Activated CD4-positive, CD25-positive, alpha-beta regulatory T cell treated with anti-CD3 and anti-CD28 coated beads, Interleukin-2, amount 50 U/mL, for 24 hours (primary cell): ENCODE data around the gene CLDN11.

Experiments used
- ATAC-seq, 2 donors: fragments of 150-1000 bp; cut with Tn5 transposase; one replicate each; pipeline ENCODE4 v1.10.0; 2021; ENCODE audit warnings: mild to moderate bottlenecking in 1 of 2, moderate library complexity in 1 of 2

CLDN11 gene

DNA sequence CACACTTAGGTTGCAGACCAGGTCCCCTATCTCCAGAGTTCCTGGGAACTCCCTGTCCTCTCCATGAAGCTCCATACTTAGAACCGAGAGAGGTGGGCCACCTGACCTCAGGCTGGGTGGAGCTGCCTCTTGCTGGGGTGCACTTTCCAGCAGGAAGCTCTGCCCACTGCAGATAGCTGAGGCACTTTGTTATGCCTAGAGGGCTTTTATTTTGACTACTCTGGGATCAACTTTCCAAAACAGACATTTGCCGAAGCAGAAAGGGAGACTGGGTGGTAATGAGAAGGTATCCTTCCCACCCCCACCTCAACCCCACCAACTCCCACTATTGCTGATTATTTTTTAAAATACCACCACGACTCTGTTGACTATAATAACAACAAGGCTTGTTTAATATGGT lies 54.7 kb downstream of the CLDN11 start:
- no peak for ATAC-seq

DNA sequence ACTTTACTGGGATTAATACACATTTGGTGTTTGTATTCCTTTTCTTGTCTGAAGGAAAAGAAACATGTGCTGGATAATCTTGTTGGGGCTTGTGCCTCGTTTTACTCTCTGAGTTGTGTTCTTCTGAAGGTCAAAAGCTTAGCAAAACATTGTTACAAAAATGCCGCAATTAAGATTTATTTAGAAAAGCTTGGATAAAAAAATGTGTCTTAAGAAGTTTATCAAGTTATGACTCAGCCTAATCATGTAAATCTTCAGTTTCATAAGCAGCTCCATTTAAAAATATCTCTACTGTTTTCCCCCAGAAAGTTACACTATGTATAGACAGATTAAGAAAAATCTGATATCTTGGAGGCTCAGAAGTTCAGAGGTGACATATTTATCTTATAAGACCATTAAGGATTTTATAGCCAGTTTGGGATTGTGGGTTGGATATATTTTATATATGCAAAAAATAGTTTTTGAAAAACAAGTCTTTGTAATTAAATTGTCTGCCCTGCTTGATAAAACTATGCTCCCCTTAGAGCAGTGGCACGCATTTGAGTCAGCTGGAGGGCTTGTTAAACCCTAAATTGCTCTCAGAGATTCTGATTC lies 56.5 kb downstream of the CLDN11 start:
- no peak for ATAC-seq

DNA sequence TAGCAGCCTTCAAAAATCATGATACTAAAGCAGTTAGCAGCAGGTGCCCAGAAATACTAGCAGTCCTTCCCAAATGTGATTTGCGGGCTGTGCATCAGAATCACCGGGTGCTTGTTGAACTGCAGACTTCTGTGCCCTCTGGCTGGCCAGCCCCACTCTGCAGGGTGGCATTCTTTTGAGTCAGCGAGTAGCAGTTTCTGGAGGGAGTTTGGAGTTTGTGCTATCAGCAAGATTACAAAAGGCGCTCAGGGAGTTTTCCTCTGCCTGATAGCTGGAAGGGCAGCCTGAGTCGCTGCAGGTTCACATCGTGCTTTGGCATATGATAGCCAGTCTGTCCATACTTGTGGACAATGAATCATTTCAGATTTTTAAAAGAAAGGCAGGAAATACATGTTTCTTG lies 57.6 kb downstream of the CLDN11 start:
- no peak for ATAC-seq

DNA sequence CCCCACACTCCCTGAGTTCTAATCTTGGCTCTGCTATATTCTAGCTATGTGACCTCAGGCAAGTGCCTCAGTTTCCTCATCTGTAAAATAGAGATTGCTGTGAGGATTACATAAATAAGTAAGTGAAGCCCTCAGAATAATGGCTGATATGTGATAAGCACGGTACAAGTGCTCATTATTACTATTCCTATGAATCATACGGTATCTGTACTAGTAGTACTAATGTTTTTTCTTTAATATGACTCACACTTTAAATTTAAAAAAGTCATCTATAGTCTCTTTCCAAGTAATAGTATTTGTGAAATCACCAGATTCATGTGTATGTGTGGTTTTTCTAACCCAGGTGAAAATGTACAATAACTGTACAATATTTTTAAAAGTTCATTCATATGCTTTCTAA lies 58.7 kb downstream of the CLDN11 start:
- ATAC-seq: peak; percentile 82 to 83

DNA sequence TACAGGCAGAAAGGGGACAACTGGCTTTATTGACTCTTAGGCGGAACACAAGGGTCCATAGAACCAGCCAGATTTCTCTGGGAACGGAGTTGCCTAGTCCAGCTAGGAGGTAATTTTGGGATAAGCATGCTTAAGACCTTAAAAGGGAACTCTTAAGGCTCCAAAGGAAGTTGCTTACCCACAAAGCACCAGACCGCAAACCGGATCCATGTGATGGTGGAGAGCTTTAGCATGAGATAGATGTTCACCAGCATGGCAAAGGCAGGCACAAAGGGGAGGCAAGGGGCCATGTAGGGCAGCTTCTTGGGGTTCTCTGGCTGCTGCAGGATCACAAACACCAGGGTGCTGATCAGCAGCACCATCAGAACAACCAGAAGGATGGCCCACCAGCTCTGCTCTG lies 61.4 kb downstream of the CLDN11 start:
- ATAC-seq: no peak

DNA sequence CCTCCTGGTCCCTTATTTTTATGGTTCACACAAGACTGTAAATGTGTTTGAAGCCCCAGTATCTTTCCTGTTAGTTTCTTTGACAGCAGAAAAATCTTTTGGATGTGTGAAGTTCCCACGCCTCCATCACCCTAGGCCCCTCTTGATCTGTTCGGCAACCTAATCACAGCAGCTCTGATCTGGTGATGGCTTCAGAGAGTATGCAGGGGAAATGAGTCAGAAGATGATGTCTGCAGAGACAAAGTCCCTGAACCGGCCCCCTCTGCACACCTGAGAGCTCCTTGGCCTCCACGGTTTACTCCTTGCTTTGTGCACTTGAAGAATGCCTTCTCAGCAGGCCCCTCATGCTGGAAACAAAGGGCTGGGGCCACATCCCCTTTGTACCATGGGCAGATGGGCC lies 63.5 kb downstream of the CLDN11 start:
- no peak for ATAC-seq

DNA sequence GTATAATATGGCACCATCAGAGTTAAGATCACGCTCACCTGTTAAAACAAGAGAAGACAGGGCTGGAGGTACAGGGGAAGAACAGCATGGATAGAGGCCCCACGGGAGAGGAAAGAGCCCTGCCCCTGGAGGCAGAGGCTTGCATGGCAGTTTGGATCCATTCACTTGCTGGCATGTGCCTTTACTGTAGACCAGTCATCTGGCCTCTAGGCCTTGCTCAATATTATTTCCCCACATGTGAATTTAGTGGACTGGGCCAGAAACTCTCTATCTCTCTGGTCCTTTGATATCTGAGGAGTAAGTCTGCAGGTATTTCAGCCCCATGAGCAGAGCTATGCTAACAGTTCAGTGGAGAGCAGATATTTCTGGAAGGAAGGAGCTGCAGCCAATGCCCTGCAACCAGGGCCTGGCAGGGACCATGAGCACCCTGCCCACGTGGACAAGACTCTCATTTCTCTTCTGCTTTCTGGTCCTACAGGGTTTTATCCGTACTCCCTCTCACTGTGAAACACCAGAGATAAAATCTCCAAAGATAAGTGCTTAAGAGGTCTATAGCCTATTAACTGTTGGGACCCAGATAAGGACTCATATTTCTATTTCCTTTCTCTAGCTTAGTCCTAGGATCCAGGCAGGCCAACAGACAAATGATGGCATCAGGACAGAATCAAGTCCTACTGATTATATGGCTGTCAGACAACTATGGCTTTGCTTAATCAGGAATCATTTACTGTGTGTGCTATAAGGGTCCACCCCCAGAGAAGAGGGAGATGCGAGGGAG lies 65.0 kb downstream of the CLDN11 start:
- no peak for ATAC-seq
